Ecto neural progenitor cell (in vitro differentiated cells): ENCODE measurements around the gene EPN2.

Source experiments
- DNase-seq: peaks from one replicate; pipeline ENCODE4 v3.0.0-alpha.2; 2018; ENCODE audit warnings: low spot score

The EPN2 gene

DNA sequence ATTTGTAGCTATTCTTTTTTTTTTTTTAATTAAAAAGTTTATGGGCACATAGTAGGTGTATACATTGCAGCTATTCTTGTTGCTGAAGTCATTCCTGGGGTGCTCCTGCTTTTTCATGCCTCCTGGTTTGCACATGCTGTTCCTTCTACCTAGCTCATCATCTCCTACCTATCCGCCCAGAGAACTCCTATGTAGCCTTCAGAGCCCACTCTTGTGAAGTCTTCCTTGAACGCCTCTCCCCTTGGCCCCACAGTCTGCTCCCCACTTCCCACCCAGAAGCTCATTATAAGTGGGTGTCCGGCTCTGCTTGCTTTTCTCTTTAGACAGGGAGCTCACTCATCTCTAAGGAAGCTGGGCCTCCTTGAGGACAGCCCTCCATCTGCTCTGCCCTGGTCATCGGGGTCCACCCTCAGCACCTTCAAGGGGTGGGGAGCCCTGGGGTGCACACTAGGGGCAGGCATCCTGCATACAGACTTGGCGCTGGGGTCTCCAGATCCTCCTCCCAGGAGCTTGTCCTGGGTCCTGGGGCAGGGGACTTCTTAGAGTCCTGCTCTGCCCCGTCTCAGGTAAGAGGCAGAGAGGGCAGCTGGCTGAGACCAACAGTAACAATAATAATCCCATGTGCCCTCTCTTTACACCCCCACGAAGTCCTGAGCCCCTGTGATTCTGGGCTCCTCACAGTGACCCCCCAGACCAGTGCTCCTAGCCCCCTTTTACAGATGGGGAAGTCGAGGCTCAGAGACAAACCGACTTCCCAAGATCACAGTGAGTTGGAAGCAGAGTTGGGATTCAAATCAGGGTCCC, 128.9 kb downstream of the EPN2 start:
- DNase-seq: no peak

DNA sequence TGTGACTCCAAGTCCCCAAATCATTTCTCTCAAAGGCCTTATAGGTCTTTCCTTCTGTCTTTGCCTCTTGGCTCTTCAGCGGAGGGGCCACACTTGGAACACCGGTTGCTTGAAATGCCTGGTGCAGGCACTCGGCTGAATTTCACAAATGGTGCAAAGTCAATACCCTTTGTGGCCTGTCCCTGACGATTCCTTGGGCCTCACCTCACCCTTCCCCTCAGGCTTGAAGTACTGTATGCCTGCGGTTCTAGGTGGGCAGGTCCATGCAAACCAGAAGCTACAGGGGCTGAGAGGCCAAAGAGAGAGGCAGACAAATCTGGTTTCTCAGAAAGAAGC, 129.4 kb downstream of the EPN2 start:
- no peak for DNase-seq

- DNase-seq: no peak
Observed at GRCh38 chr17:19368229-19368628, 131.1 kb downstream of the EPN2 start.

DNA sequence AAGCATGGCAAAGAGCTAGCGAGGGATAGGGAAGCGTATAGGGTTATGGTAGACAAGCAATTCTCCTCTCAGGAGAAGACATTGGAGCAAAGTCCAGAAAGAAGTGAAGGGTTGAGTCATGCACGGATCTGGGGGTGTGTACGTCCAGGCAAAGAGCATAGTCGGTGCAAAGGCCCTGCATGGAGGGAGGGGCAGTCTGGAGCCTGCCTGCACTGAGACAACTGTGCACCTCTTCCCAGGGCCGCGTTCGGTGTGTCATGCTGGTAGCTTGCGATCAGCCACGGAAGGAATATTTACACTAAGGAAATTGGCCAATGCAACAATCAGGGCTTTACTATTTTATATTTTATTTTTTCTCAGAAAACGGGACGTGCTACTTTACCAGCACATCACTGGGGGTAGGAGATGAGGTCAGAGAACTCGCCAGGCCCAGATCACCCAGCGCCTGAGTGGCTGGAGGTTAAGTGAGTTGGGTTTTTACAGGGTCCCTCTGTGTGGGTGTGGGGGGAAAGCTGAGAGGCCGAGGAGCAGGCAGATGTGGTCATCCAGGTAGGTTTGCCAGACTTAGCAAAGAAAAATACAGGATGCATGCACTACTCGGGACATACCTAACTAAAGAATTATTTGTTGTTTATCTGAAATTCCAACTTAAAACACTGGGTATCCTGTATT, 132.1 kb downstream of the EPN2 start:
- DNase-seq: no peak

DNA sequence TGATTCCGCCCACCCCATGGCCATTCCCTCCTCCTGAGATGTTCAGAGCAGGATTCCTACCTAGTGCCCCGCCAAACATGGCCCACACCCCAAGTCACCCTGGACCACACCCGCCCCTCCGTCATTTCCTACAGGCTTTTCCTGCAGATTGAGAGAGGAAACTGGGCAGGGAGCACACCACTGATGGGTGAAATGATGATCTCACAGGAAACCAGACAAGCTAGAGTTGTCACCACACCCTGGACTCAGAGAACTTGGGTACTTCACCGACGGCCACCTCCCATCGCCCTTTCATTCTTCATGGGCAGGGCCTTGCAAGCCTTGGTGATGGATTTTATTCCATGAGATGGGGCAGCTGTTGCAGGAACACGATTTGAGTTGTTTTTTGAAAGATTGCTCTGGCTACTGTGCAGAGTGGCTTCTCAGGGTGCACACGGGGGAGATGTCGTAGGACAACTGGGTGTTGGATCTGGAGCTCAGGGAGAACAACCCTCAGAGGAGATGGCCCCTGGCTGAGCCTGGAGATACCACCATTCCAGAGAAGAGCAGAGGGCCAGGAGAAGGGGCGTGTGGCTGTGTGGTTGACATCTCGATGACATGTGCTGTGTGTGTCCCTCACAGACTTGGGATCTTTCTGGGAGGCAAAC, 132.8 kb downstream of the EPN2 start:
- DNase-seq: no peak

DNA sequence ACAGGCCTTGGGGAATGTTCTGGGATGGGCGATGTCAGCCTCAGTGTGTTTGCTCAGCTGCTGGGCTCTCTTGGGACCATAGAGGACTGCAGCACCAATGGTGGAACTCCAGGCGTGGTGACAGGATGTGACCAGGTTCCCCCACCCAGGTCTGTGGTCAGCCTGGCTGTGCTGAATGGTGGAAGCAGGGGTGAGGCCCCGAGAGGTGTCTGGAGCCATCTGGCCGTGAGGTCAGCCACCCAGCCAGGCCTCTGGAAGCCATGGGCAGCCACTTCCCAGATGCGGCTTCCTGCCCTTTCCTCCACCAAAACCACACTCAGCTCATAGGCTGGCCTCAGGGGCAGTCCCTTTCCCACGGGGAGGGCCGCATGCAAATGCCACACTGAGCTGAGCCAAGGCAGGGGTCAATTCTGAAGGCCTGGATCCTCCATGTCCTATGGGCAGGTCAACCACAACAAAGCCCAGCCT, 133.4 kb downstream of the EPN2 start:
- no peak for DNase-seq

- peak; percentile 41 for DNase-seq
Observed at GRCh38 chr17:19371259-19372010, 134.3 kb downstream of the EPN2 start.

DNA sequence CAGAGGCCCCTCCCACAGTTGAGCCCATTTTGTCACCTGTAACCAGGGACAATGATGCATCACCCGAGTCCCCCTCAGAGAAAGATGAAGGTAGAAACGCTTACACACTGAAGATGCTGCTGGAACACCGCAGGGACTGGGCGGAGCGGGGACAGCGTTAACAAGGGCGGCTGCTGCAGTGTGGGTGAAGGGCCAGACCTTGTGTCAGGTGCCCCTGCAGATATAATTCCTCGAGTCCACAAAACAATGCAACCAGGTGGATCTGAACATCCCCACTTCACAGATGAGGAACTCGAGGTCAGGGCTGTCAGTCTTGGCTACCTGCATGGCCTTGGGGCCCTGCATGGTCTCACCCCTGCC, 134.8 kb downstream of the EPN2 start:
- peak; percentile 47 for DNase-seq

- DNase-seq: no peak
Observed at GRCh38 chr17:19372439-19372838, 135.3 kb downstream of the EPN2 start.

- peak; percentile 47 for DNase-seq
Observed at GRCh38 chr17:19372866-19373504, 135.8 kb downstream of the EPN2 start.

GRCh38 chr17:19374136-19374535, 137.0 kb downstream of the EPN2 start:
- DNase-seq: no peak

DNA sequence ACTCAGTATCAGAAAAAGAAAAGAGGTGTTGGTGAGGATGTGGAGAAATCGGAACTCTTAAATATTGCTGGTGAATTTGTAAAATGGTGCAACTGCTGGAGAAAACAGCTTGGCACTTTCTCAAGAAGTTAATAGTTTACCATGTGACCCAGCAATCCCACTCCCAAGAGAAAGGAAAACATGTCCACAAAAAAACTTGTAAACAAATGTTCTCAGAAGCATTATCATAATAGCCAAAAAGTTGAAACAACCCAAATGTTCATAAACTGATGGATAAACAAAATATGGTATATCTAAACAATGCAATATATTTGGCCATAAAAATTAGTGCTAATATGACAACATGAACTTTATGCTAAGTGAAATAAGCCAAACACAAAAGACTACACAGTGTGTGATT, 138.6 kb downstream of the EPN2 start:
- no peak for DNase-seq

- DNase-seq: no peak
Observed at GRCh38 chr17:19376811-19377210, 139.6 kb downstream of the EPN2 start.

DNA sequence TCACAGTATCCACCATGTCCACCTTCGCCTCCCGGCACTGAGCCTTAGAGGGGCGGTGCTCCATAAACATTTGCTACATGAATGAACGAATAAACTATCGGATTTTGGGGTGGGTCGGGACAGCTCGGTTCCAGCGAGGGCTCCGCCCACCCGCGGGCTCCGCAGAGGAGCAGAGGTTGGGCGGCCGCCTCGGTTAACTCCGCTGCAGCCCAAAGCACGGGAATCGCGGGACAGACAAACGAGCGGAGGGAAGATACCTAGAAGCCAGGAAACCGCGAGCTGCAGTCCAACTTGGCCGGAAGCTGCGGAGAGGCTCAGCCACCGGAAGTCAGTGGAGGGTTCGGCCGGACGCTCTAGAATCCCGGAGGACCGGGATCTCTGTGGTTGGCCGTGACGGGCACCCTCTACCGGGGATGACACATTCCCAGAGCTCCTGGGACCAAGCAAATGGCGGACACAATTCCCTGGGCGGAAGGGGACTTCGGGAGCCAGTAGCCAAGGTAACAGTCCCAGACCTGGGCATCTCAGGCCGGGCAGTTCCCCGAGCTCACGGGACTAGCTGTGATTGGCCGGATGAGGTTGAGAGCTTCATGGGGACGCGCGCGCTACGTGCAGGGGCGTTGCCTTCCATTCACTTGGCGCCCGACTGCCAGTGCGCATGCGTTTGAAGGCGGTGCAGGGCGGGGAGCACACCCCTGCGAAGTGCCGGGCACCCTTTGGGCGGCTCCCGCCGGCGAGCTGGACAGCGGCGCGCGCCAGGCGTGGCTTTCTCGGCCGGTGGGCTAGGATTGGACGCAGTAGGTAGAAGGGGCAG, 140.6 kb downstream of the EPN2 start:
- peak; percentile 100 for DNase-seq

DNA sequence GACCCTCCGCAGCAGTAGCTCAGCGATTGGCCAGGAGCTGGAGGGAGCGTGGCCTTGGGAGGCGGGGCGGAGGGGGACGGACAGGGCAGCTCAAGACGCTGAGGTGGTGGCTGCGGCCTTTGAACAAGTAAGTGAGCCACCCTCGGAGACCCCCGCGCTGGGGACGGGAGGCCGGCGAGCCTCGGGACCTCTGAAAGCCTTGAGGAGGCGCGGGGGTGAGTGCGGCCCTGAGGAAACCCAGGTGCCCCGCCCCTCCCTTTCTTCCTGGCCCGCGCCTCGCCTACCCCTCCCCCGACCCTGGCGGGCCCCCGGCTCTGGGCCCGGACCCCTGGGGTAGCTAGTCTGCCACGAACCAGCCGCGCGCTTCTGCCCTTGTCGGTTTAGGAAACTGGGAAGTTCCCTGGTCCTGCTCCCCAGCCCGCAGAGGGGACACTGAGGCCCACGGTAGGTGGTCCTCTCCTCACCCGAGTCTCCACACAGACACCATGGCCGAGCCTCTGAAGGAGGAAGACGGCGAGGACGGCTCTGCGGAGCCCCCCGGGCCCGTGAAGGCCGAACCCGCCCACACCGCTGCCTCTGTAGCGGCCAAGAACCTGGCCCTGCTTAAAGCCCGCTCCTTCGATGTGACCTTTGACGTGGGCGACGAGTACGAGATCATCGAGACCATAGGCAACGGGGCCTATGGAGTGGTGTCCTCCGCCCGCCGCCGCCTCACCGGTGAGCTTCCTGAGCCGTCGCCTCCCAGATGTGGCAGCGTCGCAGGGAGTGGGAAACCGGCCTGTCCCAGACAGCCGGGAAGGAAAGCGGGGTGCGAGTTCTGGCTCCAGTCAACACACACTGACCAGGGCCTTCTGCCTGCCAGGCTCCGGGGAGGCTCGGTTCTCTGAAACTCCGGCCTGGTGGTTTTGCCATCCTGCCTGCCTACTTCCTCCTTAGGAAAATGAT, 141.5 kb downstream of the EPN2 start, which contains the start of gene MAPK7:
Gene MAPK7, plus strand, starts transcription at position 83 of the 945 bp plus-strand sequence. Its CDS starts 403 bp downstream, at position 486.
- DNase-seq: peak; percentile 70

GRCh38 chr17:19379361-19380065, 142.3 kb downstream of the EPN2 start:
- no peak for DNase-seq

GRCh38 chr17:19380481-19381301, 143.5 kb downstream of the EPN2 start:
- DNase-seq: no peak

- no peak for DNase-seq
Observed at GRCh38 chr17:19381361-19381740, 144.2 kb downstream of the EPN2 start.
